KMS-11 (cell line): ENCODE data around the gene GREM2.

Experiments used
- H2AFZ ChIP-seq: fragments of 200-600 bp; sonication (generic); 2 replicates; pipeline ENCODE4 v1.6.1; 2016; ENCODE audit warnings: antibody characterized with exemption, mixed run types, low read depth
- H3K27ac ChIP-seq: fragments of 200-600 bp; sonication (generic); 2 replicates; pipeline ENCODE4 v1.6.1; 2016; ENCODE audit warnings: mild to moderate bottlenecking, mixed run types
- H3K27me3 ChIP-seq: fragments of 200-600 bp; sonication (generic); 2 replicates; pipeline ENCODE4 v1.6.1; 2017; ENCODE audit warnings: mild to moderate bottlenecking, low read depth, mixed run types, moderate library complexity; ENCODE audit not compliant: insufficient read depth
- H3K36me3 ChIP-seq: fragments of 200-600 bp; sonication (generic); 2 replicates; pipeline ENCODE4 v1.6.1; 2017; ENCODE audit warnings: mild to moderate bottlenecking, mixed run types; ENCODE audit not compliant: insufficient read depth
- H3K4me1 ChIP-seq: fragments of 200-600 bp; sonication (generic); 2 replicates; pipeline ENCODE4 v1.6.1; 2016; ENCODE audit warnings: mild to moderate bottlenecking, low read depth, mixed run types; ENCODE audit not compliant: poor library complexity, severe bottlenecking
- H3K4me2 ChIP-seq: fragments of 200-600 bp; sonication (generic); 2 replicates; pipeline ENCODE4 v1.7.0; 2016; ENCODE audit warnings: mild to moderate bottlenecking, mixed run types
- H3K4me3 ChIP-seq: fragments of 200-600 bp; sonication (generic); IDR thresholded peaks from 2 replicates; pipeline ENCODE4 v1.6.1; 2017; ENCODE audit warnings: low read depth, low read length, mixed read lengths; ENCODE audit not compliant: insufficient read depth
- H3K79me2 ChIP-seq: fragments of 200-600 bp; sonication (generic); 2 replicates; pipeline ENCODE4 v1.6.1; 2016; ENCODE audit warnings: low read depth, mixed run types; ENCODE audit not compliant: insufficient read depth
- H3K9ac ChIP-seq: fragments of 200-600 bp; sonication (generic); 2 replicates; pipeline ENCODE4 v1.6.1; 2016; ENCODE audit warnings: mild to moderate bottlenecking, mixed run types
- H4K20me1 ChIP-seq: fragments of 200-600 bp; sonication (generic); 2 replicates; pipeline ENCODE4 v1.6.1; 2016; ENCODE audit warnings: mild to moderate bottlenecking, mixed run types; ENCODE audit not compliant: insufficient read depth
- TF ChIP-seq, protein P1 (sequence below): fragments of 200-600 bp; sonication (generic); conservative IDR thresholded peaks from 2 replicates; pipeline ENCODE4 v1.6.1; 2017; ENCODE audit warnings: low read depth, mild to moderate bottlenecking, antibody characterized with exemption, low read length, moderate library complexity, mixed read lengths

GREM2 gene

DNA sequence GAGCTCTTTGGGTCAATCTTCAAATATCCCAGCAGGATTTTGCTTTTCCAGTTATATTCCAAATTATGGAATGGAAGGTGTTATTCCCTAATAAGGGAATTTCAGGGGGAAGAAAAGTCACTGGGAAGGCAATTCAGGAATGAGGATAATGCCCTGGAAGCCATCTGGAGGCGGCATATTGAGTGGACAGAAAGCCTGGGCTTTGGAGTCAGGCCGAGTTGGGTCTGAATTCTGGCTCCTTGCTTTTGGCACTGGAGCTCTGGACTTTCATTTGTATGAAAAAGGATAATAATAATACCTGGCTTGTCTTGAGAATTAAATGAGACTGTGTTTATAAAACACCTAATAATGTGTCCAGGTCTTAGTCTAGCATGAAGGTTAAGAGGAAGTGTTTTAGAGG lies 16.5 kb downstream of the GREM2 start:
- Histone ChIP-seq H3K4me2 (no peak overlapping the region), H3K36me3 (no peaks in the 10 kb centered on the region), H3K79me2 (no peaks in the 10 kb centered on the region), H3K27ac (no peak overlapping the region), H3K4me1 (no peaks in the 10 kb centered on the region), H2AFZ (no peak overlapping the region), H4K20me1 (no peaks in the 10 kb centered on the region), H3K27me3 (no peaks in the 10 kb centered on the region), H3K4me3 (no peak overlapping the region), H3K9ac (no peak overlapping the region)
- TF ChIP-seq, protein P1, sequence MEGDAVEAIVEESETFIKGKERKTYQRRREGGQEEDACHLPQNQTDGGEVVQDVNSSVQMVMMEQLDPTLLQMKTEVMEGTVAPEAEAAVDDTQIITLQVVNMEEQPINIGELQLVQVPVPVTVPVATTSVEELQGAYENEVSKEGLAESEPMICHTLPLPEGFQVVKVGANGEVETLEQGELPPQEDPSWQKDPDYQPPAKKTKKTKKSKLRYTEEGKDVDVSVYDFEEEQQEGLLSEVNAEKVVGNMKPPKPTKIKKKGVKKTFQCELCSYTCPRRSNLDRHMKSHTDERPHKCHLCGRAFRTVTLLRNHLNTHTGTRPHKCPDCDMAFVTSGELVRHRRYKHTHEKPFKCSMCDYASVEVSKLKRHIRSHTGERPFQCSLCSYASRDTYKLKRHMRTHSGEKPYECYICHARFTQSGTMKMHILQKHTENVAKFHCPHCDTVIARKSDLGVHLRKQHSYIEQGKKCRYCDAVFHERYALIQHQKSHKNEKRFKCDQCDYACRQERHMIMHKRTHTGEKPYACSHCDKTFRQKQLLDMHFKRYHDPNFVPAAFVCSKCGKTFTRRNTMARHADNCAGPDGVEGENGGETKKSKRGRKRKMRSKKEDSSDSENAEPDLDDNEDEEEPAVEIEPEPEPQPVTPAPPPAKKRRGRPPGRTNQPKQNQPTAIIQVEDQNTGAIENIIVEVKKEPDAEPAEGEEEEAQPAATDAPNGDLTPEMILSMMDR, result no peak

DNA sequence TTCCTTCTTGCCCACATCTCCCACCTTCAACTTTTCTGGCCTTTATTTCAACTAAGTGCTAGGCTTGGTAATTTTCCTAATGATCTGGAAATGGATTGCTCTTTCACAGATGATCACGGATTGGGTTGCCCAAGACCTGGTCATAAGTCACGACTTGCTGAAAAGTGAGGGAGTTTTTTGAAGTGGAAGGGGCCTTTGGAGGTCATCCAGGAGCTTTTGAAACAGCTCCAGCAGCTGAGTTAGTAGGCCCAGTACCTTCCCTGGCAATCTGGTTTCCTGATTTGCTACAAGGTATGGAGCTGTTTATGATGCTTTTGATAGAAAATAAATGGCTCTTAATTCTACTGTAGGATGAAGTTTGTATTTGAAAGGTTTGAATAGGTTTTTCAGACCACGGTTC lies 20.4 kb downstream of the GREM2 start:
- H3K4me2 ChIP-seq, result no peak overlapping the region
- H2AFZ ChIP-seq, result no peak overlapping the region
- H3K27ac ChIP-seq, result no peak overlapping the region
- H3K4me1 ChIP-seq, result no peaks in the 10 kb centered on the region
- no peaks in the 10 kb centered on the region for H3K79me2 ChIP-seq
- no peak overlapping the region for H3K9ac ChIP-seq
- no peaks in the 10 kb centered on the region for H3K36me3 ChIP-seq
- no peaks in the 10 kb centered on the region for H3K27me3 ChIP-seq
- TF ChIP-seq, protein P1, result no peak
- H3K4me3 ChIP-seq, result no peak overlapping the region
- no peaks in the 10 kb centered on the region for H4K20me1 ChIP-seq

DNA sequence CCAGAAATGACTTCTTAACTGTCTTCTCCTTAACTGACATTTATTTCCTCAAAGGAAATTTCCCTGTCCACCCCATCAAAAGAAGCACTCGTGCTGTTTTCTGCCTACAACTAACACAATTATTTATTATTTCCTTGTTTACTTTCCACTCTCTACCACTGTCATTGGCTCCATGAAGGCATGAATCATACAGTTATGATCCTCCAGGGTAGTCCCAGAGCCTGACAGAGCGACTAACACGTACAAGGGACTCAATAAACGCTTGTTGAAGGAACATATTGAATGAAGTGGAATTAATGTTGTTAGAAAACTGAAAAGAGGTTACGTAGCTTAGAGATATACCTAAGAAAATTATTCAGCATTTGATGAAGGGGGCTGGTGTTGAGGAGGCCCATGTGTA lies 20.9 kb downstream of the GREM2 start:
- TF ChIP-seq, protein P1, result no peak
- no peaks in the 10 kb centered on the region for H3K36me3 ChIP-seq
- no peaks in the 10 kb centered on the region for H3K27me3 ChIP-seq
- H3K9ac ChIP-seq, result no peak overlapping the region
- no peak overlapping the region for H3K4me2 ChIP-seq
- no peaks in the 10 kb centered on the region for H3K4me1 ChIP-seq
- no peaks in the 10 kb centered on the region for H3K79me2 ChIP-seq
- no peak overlapping the region for H2AFZ ChIP-seq
- no peaks in the 10 kb centered on the region for H4K20me1 ChIP-seq
- H3K4me3 ChIP-seq, result no peak overlapping the region
- no peak overlapping the region for H3K27ac ChIP-seq

DNA sequence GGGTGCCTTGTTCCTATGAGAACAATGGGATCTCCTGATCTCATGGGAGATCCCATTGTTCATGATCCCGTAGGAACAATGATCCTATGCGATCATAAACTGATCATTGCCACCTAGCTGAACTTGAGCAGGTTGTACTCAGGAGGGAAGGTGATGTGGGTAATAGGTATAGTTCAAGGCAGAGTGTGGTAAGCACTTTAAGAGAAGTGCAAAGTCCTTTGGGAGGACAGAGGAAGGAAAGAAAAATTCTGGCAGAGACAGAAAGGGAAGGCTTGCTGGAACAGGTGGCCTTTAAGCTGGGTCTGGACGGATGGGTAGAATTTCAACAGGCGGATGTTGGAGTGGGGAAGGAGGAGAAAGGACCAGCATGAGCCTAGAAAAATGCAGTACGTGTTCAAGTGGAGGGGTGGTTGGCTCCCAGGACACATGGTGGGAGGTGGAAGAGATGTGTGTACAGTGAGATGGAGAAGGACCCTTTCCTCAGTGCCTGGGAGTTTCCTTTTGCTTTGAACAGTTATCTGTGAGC lies 22.3 kb downstream of the GREM2 start:
- Histone ChIP-seq H3K4me3 (no peak overlapping the region), H3K9ac (no peak overlapping the region), H3K4me2 (no peak overlapping the region), H2AFZ (no peak overlapping the region), H3K36me3 (no peaks in the 10 kb centered on the region), H3K4me1 (no peaks in the 10 kb centered on the region), H4K20me1 (no peaks in the 10 kb centered on the region), H3K27me3 (no peaks in the 10 kb centered on the region), H3K79me2 (no peaks in the 10 kb centered on the region), H3K27ac (no peak overlapping the region)
- TF ChIP-seq, protein P1, result no peak
